H1 (cell line): Measurements from ENCODE around the gene C22orf39. TPM values are rescaled to one million over a fixed set of nuclear protein-coding genes. Genes with fewer than 3 reads are reported as not detected.

Source experiments
- CTCF ChIA-PET: fragments of 300-600 bp; sonication (Branson Sonifier 250); formaldehyde crosslinking; loops from one replicate; lab custom pipeline; 2021; ENCODE audit not compliant: partially characterized antibody; lab: Charles Lee
- POLR2A ChIA-PET: fragments of 300-600 bp; sonication (Branson Sonifier 250); formaldehyde crosslinking; loops from one replicate; lab custom pipeline; 2021; ENCODE audit warnings: inconsistent platforms; ENCODE audit not compliant: partially characterized antibody; lab: Charles Lee
- DNase-seq, 2 experiments: peaks; one replicate each; pipeline versions ENCODE4 v3.0.0 to v3.0.0-alpha.2; 2010 to 2022; ENCODE audit warnings: low spot score in 2 of 2, low read depth in 1 of 2, mixed read lengths in 1 of 2
- FAIRE-seq: peaks from 2 replicates; lab custom pipeline; 2011; peaks lifted over from hg19 to GRCh38; lab: Jason Lieb, UNC
- H2AFZ ChIP-seq: 2 replicates; pipeline ENCODE4 v1.8.1; 2012; ENCODE audit warnings: low read length, inconsistent platforms
- H2AK5ac ChIP-seq: 2 replicates; pipeline ENCODE4 v1.6.1; 2013; ENCODE audit warnings: low read depth, low read length
- H2BK120ac ChIP-seq: replicated peaks from 2 replicates; pipeline ENCODE3; 2013; ENCODE audit warnings: low read depth, low read length, inconsistent platforms
- H2BK12ac ChIP-seq: 2 replicates; pipeline ENCODE4 v1.6.1; 2013; ENCODE audit warnings: low read depth, low read length
- H2BK15ac ChIP-seq: 2 replicates; pipeline ENCODE4 v1.6.1; 2013; ENCODE audit warnings: low read length
- H2BK20ac ChIP-seq: 2 replicates; pipeline ENCODE4 v1.6.1; 2013; ENCODE audit warnings: low read length
- H2BK5ac ChIP-seq: 2 replicates; pipeline ENCODE4 v1.6.1; 2013; ENCODE audit warnings: low read depth, low read length
- H3K14ac ChIP-seq: 2 replicates; pipeline ENCODE4 v1.6.1; 2013; ENCODE audit warnings: inconsistent platforms; ENCODE audit not compliant: insufficient read length
- H3K18ac ChIP-seq: 2 replicates; pipeline ENCODE4 v1.6.1; 2013; ENCODE audit warnings: low read length; ENCODE audit errors: extremely low read depth
- H3K23ac ChIP-seq: 2 replicates; pipeline ENCODE4 v1.6.1; 2013; ENCODE audit warnings: inconsistent platforms; ENCODE audit not compliant: insufficient read length
- H3K23me2 ChIP-seq: 2 replicates; pipeline ENCODE4 v1.6.1; 2013; ENCODE audit warnings: low read depth, low read length
- H3K27ac ChIP-seq: 2 replicates; pipeline ENCODE4 v1.6.1; 2011; ENCODE audit warnings: low read depth, low read length, inconsistent platforms
- H3K27me3 ChIP-seq, 4 experiments: replicated peaks in 1 of 4; 1 replicate in 1 of 4; 2 replicates in 3 of 4; pipeline versions ENCODE4 v1.6.1 to v1.8.1; 2011 to 2013; ENCODE audit warnings: low read length in 3 of 4, mild to moderate bottlenecking in 3 of 4, inconsistent platforms in 2 of 4, mixed read lengths in 2 of 4, moderate library complexity in 1 of 4; ENCODE audit not compliant: control insufficient read depth in 3 of 4, insufficient read depth in 3 of 4; ENCODE audit errors: extremely low read depth in 1 of 4
- H3K36me3 ChIP-seq, 4 experiments: 2 replicates each; pipeline versions ENCODE4 v1.6.1 to v1.8.1; 2011 to 2013; ENCODE audit warnings: mild to moderate bottlenecking in 4 of 4, low read length in 3 of 4, moderate library complexity in 2 of 4, control low read depth in 1 of 4, inconsistent platforms in 1 of 4; ENCODE audit not compliant: insufficient read depth in 4 of 4, control insufficient read depth in 2 of 4
- H3K4ac ChIP-seq: replicated peaks from 2 replicates; pipeline ENCODE3; 2013; ENCODE audit warnings: low read length, low read depth, mixed read lengths, inconsistent platforms; ENCODE audit not compliant: insufficient read length
- H3K4me1 ChIP-seq, 4 experiments: replicated peaks in 1 of 4; 1 replicate in 1 of 4; 2 replicates in 3 of 4; pipeline versions ENCODE4 v1.6.1 to v1.8.1; 2011 to 2013; ENCODE audit warnings: low read length in 3 of 4, inconsistent platforms in 2 of 4, mixed read lengths in 1 of 4; ENCODE audit not compliant: insufficient read depth in 4 of 4, control insufficient read depth in 3 of 4
- H3K4me2 ChIP-seq, 2 experiments: 2 replicates each; pipeline versions ENCODE4 v1.6.1 to v1.8.1; 2011 to 2013; ENCODE audit warnings: low read depth in 2 of 2, low read length in 2 of 2, control low read depth in 1 of 2, inconsistent platforms in 1 of 2, mild to moderate bottlenecking in 1 of 2; ENCODE audit not compliant: insufficient read depth in 1 of 2
- H3K4me3 ChIP-seq, 4 experiments: fragments of 200-600, 300-600 bp in 1 of 4; sonication (generic), shearing (Covaris generic), sonication (Bioruptor Twin) in 1 of 4; 2 replicates each; pipeline versions ENCODE4 v1.5.1 to v1.8.1; 2011 to 2016; ENCODE audit warnings: low read length in 4 of 4, low read depth in 3 of 4, control low read depth in 2 of 4, inconsistent platforms in 2 of 4, mild to moderate bottlenecking in 2 of 4, mixed read lengths in 1 of 4, moderate library complexity in 1 of 4; ENCODE audit not compliant: insufficient read depth in 2 of 4; ENCODE audit errors: extremely low read depth in 1 of 4
- H3K56ac ChIP-seq: replicated peaks from 2 replicates; pipeline ENCODE3; 2013; ENCODE audit warnings: low read depth, mild to moderate bottlenecking, mixed read lengths, low read length, inconsistent platforms; ENCODE audit not compliant: insufficient read length
- H3K79me1 ChIP-seq: 2 replicates; pipeline ENCODE4 v1.6.1; 2013; ENCODE audit warnings: low read depth, low read length, control low read depth
- H3K79me2 ChIP-seq, 2 experiments: 2 replicates each; pipeline versions ENCODE4 v1.6.1 to v1.8.1; 2012 to 2013; ENCODE audit warnings: low read length in 2 of 2, mild to moderate bottlenecking in 2 of 2, inconsistent platforms in 1 of 2; ENCODE audit not compliant: insufficient read depth in 2 of 2, control insufficient read depth in 1 of 2
- H3K9ac ChIP-seq, 4 experiments: replicated peaks in 1 of 4; 1 replicate in 1 of 4; 2 replicates in 3 of 4; pipeline versions ENCODE4 v1.6.1 to v1.8.1; 2011 to 2013; ENCODE audit warnings: low read depth in 3 of 4, low read length in 3 of 4, control low read depth in 2 of 4, mild to moderate bottlenecking in 2 of 4, moderate library complexity in 2 of 4, inconsistent platforms in 1 of 4; ENCODE audit errors: extremely low read depth in 1 of 4
- H3K9me3 ChIP-seq, 2 experiments: 2 replicates each; pipeline versions ENCODE4 v1.6.1 to v1.8.1; 2012 to 2013; ENCODE audit warnings: mild to moderate bottlenecking in 2 of 2, moderate library complexity in 2 of 2, control low read depth in 1 of 2, inconsistent platforms in 1 of 2, low read depth in 1 of 2, low read length in 1 of 2, mixed read lengths in 1 of 2; ENCODE audit not compliant: insufficient read depth in 2 of 2
- H4K20me1 ChIP-seq, 2 experiments: replicated peaks in 1 of 2; 2 replicates each; pipeline versions ENCODE3 to v1.8.1; 2011 to 2013; ENCODE audit warnings: inconsistent platforms in 2 of 2, low read length in 2 of 2, mild to moderate bottlenecking in 1 of 2; ENCODE audit not compliant: insufficient read depth in 2 of 2, control insufficient read depth in 1 of 2
- H4K5ac ChIP-seq: 2 replicates; pipeline ENCODE4 v1.6.1; 2013; ENCODE audit warnings: low read length, low read depth, mixed read lengths, inconsistent platforms; ENCODE audit not compliant: insufficient read length
- H4K8ac ChIP-seq: 2 replicates; pipeline ENCODE4 v1.8.0; 2013; ENCODE audit warnings: mild to moderate bottlenecking, moderate library complexity, low read length, inconsistent platforms; ENCODE audit not compliant: insufficient read depth; ENCODE audit errors: extremely low read depth
- H4K91ac ChIP-seq: replicated peaks from 2 replicates; pipeline ENCODE3; 2013; ENCODE audit warnings: low read length, mixed read lengths, inconsistent platforms; ENCODE audit not compliant: insufficient read length
- EGR1 ChIP-seq: IDR thresholded peaks from 2 replicates; pipeline ENCODE4 v1.6.1; 2011; ENCODE audit warnings: low read depth, low read length, borderline replicate concordance
- EP300 ChIP-seq, 2 experiments: IDR thresholded peaks; 1 replicate in 1 of 2; 2 replicates in 1 of 2; pipeline ENCODE4 v1.6.1; 2011 to 2012; ENCODE audit warnings: low read depth in 2 of 2, low read length in 2 of 2, mild to moderate bottlenecking in 2 of 2, borderline replicate concordance in 1 of 2, inconsistent platforms in 1 of 2, moderate library complexity in 1 of 2
- KDM1A ChIP-seq: fragments of 200-600, 300-600 bp; sonication (generic); IDR thresholded peaks from 2 replicates; pipeline ENCODE4 v1.7.1; 2016; ENCODE audit warnings: mild to moderate bottlenecking, low read length, borderline replicate concordance
- MAFK ChIP-seq: IDR thresholded peaks from 2 replicates; pipeline ENCODE4 v1.6.1; 2012; ENCODE audit warnings: low read depth, mild to moderate bottlenecking, improper control_type of control experiment, low read length
- RXRA ChIP-seq: IDR thresholded peaks from 2 replicates; pipeline ENCODE4 v1.6.1; 2011; ENCODE audit warnings: low read depth, mild to moderate bottlenecking, low read length, moderate library complexity; ENCODE audit not compliant: insufficient read depth
- SAP30 ChIP-seq: fragments of 300-600 bp; sonication (generic); IDR thresholded peaks from 2 replicates; pipeline ENCODE4 v1.7.1; 2012; ENCODE audit warnings: low read length, moderate library complexity, mild to moderate bottlenecking, inconsistent platforms; ENCODE audit not compliant: insufficient read depth, insufficient replicate concordance
- SP2 ChIP-seq: IDR thresholded peaks from 2 replicates; pipeline ENCODE4 v1.6.1; 2012; ENCODE audit warnings: mild to moderate bottlenecking, low read length, inconsistent platforms
- TEAD4 ChIP-seq: IDR thresholded peaks from 2 replicates; pipeline ENCODE4 v1.6.1; 2012; ENCODE audit warnings: low read depth, low read length, inconsistent platforms, mixed read lengths
- WGBS, 2 experiments: shearing (Covaris generic) in 1 of 2; methylation state at CpG; one replicate each; pipeline versions ENCODE4 v1.1.6 to v1.1.7; 2013 to 2015; ENCODE audit warnings: low lambda C conversion rate in 2 of 2, mixed read lengths in 2 of 2, inconsistent platforms in 1 of 2, low coverage in 1 of 2, missing lambda C conversion rate in 1 of 2; ENCODE audit not compliant: insufficient replicate concordance in 2 of 2, insufficient coverage in 1 of 2, insufficient read length in 1 of 2; ENCODE audit errors: extremely low coverage in 1 of 2, missing lambda C conversion rate in 1 of 2; 5-methylcytosine and 5-hydroxymethylcytosine counted together
- polyA plus RNA-seq, 7 experiments: library from polyadenylated mRNA; depleted of rRNA in 3 of 7; stranded (reverse) in 5 of 7; unstranded in 2 of 7; fragments of >200 nt in 5 of 7; fragments of 200-250 nt in 2 of 7; gene quantifications; 1 replicate in 5 of 7; 2 replicates in 1 of 7; 4 replicates in 1 of 7; pipeline versions ENCODE4 v1.2.1 to v1.2.3, GENCODE V29; 2011 to 2013; ENCODE audit warnings: missing spikeins in 2 of 7, mixed read lengths in 2 of 7
- total RNA-seq: library from RNA; stranded (reverse); fragmentation: NEBNext Ultra II Directional; extraction: Animal tissue kit (Norgen Biotek cat#: 25700); gene quantifications from 2 replicates; pipeline ENCODE4 v1.2.1, GENCODE V29; 2021
- TF ChIP-seq, protein P1 (sequence below), 3 experiments: IDR thresholded peaks; 1 replicate in 2 of 3; 2 replicates in 1 of 3; pipeline versions ENCODE4 v1.5.1 to v1.6.1; 2011; ENCODE audit warnings: low read length in 3 of 3, mild to moderate bottlenecking in 3 of 3, inconsistent platforms in 2 of 3, low read depth in 1 of 3, moderate library complexity in 1 of 3; ENCODE audit not compliant: insufficient read depth in 1 of 3; ENCODE audit errors: control extremely low read depth in 1 of 3
- TF ChIP-seq, protein P2 (sequence below): IDR thresholded peaks from 2 replicates; pipeline ENCODE4 v1.6.1; 2012; ENCODE audit warnings: inconsistent platforms

C22orf39 gene
- total and polyA plus RNA-seq, 2 of the 8 experiments (the other 6 are each of a cell fraction or from before 2014, with no cell fraction given): 22.7 to 27.7 TPM

DNA sequence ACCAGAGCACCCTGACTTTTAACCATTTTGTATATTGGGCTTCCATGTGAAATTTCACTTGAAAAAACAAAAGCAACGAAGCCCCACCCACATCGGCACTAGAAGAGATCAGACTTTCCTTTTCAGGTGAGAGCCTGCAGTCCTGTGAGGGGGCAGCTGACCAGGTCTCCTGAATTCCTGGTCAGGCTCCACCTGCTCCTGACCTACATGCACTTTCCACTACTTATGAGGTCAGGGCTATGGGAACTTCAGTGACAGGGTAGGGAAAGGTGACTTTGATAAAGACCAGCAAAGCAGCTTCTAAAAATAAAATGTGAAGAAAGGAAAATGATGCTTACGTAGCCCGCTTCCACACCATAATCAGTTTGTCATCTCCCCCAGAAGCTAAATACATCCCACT is 40.7 kb downstream of the C22orf39 start:
- FAIRE-seq (no peak), DNase-seq (no peak)
- Histone ChIP-seq H4K8ac (no peak overlapping the region; the same call in 1 of the 2 replicates), H2AK5ac (no peak overlapping the region), H3K27ac (no peak overlapping the region), H3K4me1 (no peaks in the 10 kb centered on the region), H3K4me3 (no peak overlapping the region), H3K23me2 (no peaks in the 10 kb centered on the region), H3K9me3 (no peaks in the 10 kb centered on the region), H3K79me2 (peaks cover 0 to 14% of the 10 kb centered on the region in 2 experiments; a peak in 1 of 4 replicates), H3K56ac (no peak overlapping the region), H4K20me1 (peaks cover 8 to 23% of the 10 kb centered on the region in 2 experiments), H3K27me3 (no peaks in the 10 kb centered on the region), H4K91ac (no peak overlapping the region), H2BK20ac (no peak overlapping the region), H3K23ac (no peak overlapping the region), H3K9ac (no peak overlapping the region), H2BK12ac (no peak overlapping the region), H2BK15ac (no peak overlapping the region), H3K36me3 (peaks cover 7 to 40% (median 29%) of the 10 kb centered on the region in 4 experiments; a peak in 7 of 8 replicates), H3K4me2 (no peak overlapping the region), H3K18ac (no peak overlapping the region), H3K14ac (no peak overlapping the region), H2AFZ (no peak overlapping the region), H2BK120ac (no peak overlapping the region), H4K5ac (no peak overlapping the region), H3K4ac (no peak overlapping the region), H2BK5ac (no peak overlapping the region), H3K79me1 (peaks cover 6% of the 10 kb centered on the region; the same call in 1 of the 2 replicates)
- WGBS, 2 experiments: 94% methylated on average over 4 of the region's 4 CpGs; no CpG with 5 or more reads in 1 of the 2 experiments
- ChIA-PET CTCF (interaction anchor here (0.8 kb wide), 2 partner anchors 11 to 24 kb away, joined by 3 read pairs; no protein-coding TSS in a partner anchor), POLR2A (no interaction called here)
- TF ChIP-seq EGR1: no peak
- no peak for TF ChIP-seq SP2
- TF ChIP-seq EP300 (IDR thresholded peaks at IDR 0.05; ENCODE audit: borderline replicate concordance in 1 of 2, low read depth in 2 of 2, low read length in 2 of 2): no peak
- no peak for TF ChIP-seq MAFK
- TF ChIP-seq TEAD4: no peak
- TF ChIP-seq, protein P1, sequence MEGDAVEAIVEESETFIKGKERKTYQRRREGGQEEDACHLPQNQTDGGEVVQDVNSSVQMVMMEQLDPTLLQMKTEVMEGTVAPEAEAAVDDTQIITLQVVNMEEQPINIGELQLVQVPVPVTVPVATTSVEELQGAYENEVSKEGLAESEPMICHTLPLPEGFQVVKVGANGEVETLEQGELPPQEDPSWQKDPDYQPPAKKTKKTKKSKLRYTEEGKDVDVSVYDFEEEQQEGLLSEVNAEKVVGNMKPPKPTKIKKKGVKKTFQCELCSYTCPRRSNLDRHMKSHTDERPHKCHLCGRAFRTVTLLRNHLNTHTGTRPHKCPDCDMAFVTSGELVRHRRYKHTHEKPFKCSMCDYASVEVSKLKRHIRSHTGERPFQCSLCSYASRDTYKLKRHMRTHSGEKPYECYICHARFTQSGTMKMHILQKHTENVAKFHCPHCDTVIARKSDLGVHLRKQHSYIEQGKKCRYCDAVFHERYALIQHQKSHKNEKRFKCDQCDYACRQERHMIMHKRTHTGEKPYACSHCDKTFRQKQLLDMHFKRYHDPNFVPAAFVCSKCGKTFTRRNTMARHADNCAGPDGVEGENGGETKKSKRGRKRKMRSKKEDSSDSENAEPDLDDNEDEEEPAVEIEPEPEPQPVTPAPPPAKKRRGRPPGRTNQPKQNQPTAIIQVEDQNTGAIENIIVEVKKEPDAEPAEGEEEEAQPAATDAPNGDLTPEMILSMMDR (IDR thresholded peaks at IDR 0.05; ENCODE audit: control extremely low read depth in 1 of 3, insufficient read depth in 1 of 3, low read depth in 1 of 3, low read length in 3 of 3): no peak
- TF ChIP-seq, protein P2, sequence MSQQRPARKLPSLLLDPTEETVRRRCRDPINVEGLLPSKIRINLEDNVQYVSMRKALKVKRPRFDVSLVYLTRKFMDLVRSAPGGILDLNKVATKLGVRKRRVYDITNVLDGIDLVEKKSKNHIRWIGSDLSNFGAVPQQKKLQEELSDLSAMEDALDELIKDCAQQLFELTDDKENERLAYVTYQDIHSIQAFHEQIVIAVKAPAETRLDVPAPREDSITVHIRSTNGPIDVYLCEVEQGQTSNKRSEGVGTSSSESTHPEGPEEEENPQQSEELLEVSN: no peak
- TF ChIP-seq KDM1A: no peak
- TF ChIP-seq SAP30: no peak
- TF ChIP-seq RXRA: no peak
